ENCODE measurements around the gene HAUS7.

HAUS7 gene

DNA sequence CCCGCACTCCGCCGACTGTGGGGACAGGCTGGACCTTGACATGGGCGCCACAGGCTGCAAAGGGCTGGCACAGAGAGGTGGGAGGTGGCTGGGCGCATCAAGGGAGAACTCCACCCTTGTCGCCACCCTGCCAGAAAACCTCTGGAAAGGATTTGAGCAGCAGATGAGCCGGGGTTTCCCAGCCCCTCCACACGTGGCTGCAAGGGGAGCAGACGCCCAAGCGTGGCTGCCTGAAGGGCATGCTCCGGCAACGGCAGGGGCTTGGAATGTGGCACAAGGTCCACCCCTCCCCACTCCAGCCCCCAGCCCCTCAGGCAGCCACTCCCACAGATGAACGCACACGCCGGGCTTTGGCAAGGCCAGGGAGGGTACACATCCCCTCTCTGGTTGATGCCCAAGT is 29.0 kb upstream of the HAUS7 start:
- no peak for DNase-seq (ENCODE audit: low read depth)

DNA sequence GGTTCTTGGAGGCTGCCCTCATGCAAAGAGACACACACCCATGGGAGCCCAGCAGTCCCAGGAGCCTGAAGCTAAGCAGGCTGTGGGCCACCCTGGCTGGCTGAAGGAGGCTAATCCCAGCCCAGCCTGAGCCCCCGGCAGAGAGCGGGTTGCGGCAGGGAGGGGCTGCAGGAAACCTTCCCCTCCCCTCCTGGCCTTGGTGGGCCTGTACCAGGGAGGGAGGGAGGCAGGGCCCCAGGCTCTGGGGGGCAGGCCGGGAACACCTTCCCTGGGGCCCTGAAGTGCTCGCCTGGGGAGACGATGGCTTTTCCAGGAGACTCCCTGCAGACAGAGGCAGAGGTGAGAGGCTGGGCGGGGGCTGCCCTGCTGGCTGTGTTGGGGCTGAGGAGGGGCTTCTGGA is 28.1 kb upstream of the HAUS7 start:
- no peak for DNase-seq (ENCODE audit: low read depth)

GRCh38 chrX:153496590-153496959 is 26.2 kb upstream of the HAUS7 start:
- DNase-seq (ENCODE audit: low read depth), result no peak

GRCh38 chrX:153495903-153496589 is 25.7 kb upstream of the HAUS7 start:
- DNase-seq (ENCODE audit: low read depth), result no peak

DNA sequence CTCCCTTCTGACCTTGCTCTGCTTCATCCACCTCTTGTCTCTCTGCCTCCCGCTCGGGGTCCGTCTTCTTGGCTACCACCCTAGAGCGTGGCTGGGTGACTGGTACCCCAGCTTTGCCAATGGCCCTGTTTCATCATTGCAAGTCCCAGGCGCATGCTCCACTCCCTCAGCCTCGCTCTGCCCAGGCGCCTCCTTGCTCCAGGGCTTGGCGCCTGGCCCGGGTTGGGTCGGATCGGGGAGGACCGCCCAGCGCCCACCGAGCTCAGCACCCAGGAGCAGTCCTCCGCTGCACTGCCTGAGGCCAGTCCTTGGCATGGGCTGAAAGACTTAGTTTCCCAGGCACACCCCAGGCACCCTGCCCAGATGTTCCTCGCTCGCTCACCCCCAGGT is 25.0 kb upstream of the HAUS7 start:
- no peak for DNase-seq (ENCODE audit: low read depth)

- no peak for DNase-seq (ENCODE audit: low read depth)
Observed at GRCh38 chrX:153494541-153495361, 24.4 kb upstream of the HAUS7 start, which contains the start of gene BGN. Gene BGN, plus strand, starts transcription at chrX:153494980. Its CDS starts 9,652 bp downstream, at chrX:153504632.

DNA sequence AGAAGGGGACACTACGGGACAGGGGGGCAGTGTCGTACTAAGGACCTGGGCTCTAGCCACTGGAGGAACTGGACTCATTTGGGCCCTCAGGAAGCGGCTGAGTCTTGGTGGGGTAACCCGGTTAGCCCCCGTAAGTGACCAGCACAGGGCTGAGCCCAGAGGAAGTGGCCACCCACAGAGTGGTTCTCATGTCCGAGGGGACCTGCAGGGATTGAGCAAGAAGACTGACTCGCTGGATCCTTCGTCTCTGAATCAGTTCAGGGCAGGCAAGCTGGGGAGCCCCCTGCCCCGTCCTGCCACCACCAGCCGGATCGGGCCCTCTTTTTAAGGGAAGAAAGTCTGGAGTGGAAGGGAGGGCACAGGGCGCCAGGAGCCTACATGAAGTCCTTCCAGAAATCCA is 23.7 kb upstream of the HAUS7 start:
- DNase-seq (ENCODE audit: low read depth), result no peak

DNA sequence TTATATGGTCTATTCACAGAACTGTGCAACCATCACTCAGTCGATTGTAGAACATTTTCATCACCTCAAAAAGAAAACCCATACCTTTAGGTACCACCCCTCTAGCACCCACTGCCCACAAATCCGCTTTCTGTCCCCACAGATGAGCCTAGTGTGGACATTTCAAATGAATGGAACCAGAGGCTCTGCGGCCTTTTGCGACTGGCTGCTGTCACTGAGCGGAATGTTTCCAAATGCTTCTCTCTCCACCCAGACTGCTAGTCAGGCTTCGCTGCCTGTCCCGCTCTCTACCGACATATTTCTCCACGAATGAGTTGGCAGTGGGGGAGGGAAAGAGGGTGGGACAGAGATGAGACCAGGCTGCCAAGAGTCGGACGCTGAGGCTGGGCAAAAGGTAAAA is 22.7 kb upstream of the HAUS7 start:
- DNase-seq (ENCODE audit: low read depth), result no peak

- DNase-seq (ENCODE audit: low read depth), result no peak
Observed at GRCh38 chrX:153492543-153492942, 22.2 kb upstream of the HAUS7 start.

DNA sequence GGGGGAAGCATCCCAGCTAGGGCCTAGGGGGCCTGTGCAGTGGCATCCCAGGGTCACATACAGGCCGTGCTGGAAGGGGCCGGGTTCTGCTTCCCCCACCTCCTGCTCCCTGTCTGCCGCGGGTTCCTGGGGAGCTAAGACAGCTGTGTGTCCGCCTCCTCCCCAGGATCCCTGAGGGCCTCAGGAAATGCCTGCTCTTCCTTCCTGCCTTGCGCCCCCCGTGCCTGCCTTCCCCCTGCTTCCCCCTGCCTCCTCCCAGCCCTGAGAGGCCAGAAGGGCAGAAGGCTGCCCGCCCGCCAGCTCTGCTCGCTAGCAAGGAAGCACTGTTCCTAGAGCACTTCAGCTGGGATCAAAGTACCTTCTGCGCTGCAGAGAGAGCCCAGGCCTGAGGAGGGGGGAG is 21.5 kb upstream of the HAUS7 start:
- no peak for DNase-seq (ENCODE audit: low read depth)

GRCh38 chrX:153491351-153491914 is 21.1 kb upstream of the HAUS7 start:
- DNase-seq (ENCODE audit: low read depth), result no peak

DNA sequence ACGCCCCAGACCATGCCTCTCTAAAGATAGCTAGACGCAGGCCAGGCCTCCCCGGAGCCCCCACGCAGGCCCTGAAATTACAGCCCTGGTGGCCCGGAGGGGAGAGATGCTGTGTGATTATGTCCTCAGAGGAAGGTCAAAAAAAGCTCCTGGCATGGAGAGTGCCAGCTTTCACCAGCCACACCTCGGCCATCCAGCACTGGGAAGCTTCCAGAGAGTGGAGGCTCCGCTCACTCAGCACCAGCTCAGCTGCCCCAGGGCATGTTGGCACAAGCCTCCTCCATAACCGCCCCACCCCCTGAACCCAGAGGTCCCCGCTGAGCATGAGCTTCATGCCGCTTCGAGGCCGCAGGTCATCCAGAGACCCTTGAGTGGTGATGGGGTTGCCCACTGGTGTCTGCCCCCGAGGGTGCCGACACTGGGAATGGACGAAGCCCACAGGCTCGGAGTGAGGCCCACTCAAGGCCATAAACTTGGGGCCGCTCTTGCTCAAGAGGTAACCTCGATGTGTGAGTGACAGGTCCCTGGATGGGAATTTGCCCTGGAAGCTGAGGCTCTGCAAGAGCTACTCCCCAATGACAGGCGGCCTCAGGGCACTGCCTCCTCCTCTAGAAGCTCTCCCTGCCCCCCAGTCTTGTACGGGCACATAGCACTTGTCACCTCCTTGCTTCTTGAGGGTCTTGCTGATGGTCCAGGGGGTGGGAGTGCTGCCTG is 20.0 kb upstream of the HAUS7 start:
- no peak for DNase-seq (ENCODE audit: low read depth)

- DNase-seq (ENCODE audit: low read depth), result no peak
Observed at GRCh38 chrX:153488231-153488914, 18.0 kb upstream of the HAUS7 start.

DNA sequence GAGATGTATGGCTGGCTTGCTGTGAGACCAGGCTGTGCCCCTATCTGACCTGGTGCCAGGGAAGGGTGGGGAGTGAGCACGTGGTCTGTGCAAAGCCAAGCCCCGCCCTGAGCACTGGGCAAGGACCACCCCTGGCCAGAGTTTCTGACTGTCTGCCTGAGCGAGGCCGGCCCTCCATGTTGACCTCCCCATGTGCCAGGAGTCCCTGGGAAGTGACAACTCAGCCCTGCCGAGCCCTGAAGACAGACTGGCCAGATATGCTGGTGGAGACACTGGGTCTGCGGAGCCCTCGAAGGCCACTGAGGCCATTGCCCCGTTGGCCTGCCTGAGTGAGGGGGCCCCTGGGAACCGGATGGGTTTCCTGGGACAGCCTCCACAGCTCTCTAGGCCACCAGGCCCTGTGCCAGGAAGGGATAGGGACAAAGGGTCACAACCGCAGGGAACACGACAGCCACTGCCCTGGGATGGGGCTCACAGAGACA is 17.3 kb upstream of the HAUS7 start:
- DNase-seq (ENCODE audit: low read depth), result no peak

GRCh38 chrX:153486171-153486570 is 15.8 kb upstream of the HAUS7 start:
- no peak for DNase-seq (ENCODE audit: low read depth)

GRCh38 chrX:153485396-153486080 is 15.2 kb upstream of the HAUS7 start:
- DNase-seq (ENCODE audit: low read depth), result no peak

- DNase-seq (ENCODE audit: low read depth), result no peak
Observed at GRCh38 chrX:153482376-153483015, 12.1 kb upstream of the HAUS7 start.

DNA sequence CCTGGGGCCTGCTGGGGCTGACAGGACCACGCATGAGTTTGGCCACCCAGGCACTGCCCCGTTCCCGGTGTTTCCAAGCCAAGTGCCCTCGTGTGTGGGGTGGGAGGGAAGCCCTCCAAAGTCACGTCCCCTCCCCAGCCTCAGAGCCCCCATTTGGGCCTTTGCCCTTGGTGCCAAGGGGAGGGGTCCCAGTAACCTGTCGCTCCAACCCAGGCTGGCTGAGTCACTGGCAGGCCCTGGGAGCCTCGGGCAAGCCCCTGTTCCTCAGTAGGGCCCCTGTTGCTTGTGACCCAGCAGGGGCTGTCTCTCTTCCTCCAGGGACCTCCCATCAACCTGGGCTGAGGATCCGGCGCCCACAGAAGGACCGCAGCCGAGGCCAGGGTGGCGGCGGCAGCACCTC is 10.7 kb upstream of the HAUS7 start:
- DNase-seq (ENCODE audit: low read depth), result no peak

GRCh38 chrX:153478746-153479145 is 8.4 kb upstream of the HAUS7 start:
- DNase-seq (ENCODE audit: low read depth), result no peak

GRCh38 chrX:153477901-153478300 is 7.5 kb upstream of the HAUS7 start:
- DNase-seq (ENCODE audit: low read depth), result no peak

DNA sequence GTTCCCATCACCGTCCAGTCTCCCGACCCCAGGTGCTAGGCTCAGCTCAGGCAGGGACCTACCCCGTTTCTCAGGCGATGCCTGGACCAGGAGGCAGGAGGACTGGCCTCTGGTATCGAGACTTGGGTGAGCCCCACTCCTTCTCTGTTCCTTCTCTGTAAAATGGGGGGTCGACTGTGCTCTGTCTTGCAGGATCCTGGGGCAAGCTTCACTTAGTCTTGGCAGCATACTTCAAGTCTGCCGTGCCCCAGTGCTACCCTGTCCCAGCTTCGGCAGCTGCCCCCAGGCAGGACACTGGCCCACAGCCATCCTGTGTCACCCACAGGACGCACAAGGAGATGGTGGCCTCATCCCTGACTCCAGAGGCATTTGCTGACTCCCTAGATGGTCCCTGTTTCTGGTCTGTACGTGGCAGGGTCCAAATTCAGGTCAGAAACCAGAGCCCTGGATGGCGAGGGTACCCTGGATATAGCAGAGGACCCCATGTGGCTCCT is 7.0 kb upstream of the HAUS7 start:
- no peak for DNase-seq (ENCODE audit: low read depth)
